Measurements from ENCODE around the gene SYNE1.

- TF ChIP-seq CTCF (IDR thresholded peaks at IDR 0.05 in 4 of 5, conservative IDR thresholded peaks at IDR 0.05 in 1 of 5) (no peak), POLR2A (IDR thresholded peaks at IDR 0.05) (no peak)
Observed at GRCh38 chr6:152107973-152108372, 529.2 kb downstream of the SYNE1 start.
